ENCODE results near the gene RMND1. TPM values are rescaled to one million over a fixed set of nuclear protein-coding genes. Genes with fewer than 3 reads are reported as not detected.

The RMND1 gene
- total and polyA plus RNA-seq, 2 of the 13 experiments (the other 11 are each of a cell fraction or from before 2014, with no cell fraction given) = 34.0 to 72.5 TPM

- 0 out of 2 replicates have a peak, but pooled peaks have one; percentile 7 for TF ChIP-seq ARID5B (CRISPR knock-in tag; IDR thresholded peaks at IDR 0.05)
- no peak for TF ChIP-seq SIX4 (CRISPR knock-in tag; IDR thresholded peaks at IDR 0.05)
- no peak for TF ChIP-seq RBM22 (optimal IDR thresholded peaks at IDR 0.05; ENCODE audit: low read length)
- TF ChIP-seq ZNF652 (CRISPR knock-in tag; IDR thresholded peaks at IDR 0.05; ENCODE audit: borderline replicate concordance, low read depth) = no peak
- TF ChIP-seq JDP2 (CRISPR knock-in tag; IDR thresholded peaks at IDR 0.05; ENCODE audit: borderline replicate concordance) = no peak
- no peak for TF ChIP-seq MTA1 (CRISPR knock-in tag; IDR thresholded peaks at IDR 0.05; ENCODE audit: borderline replicate concordance)
- TF ChIP-seq ZNF136 (CRISPR knock-in tag; IDR thresholded peaks at IDR 0.05; ENCODE audit: low read depth) = no peak
- TF ChIP-seq ZNF724P (CRISPR knock-in tag; IDR thresholded peaks at IDR 0.05; ENCODE audit: borderline replicate concordance) = no peak
- TF ChIP-seq ZNF143 (CRISPR knock-in tag; IDR thresholded peaks at IDR 0.05) = no peak
- TF ChIP-seq MTF2 (CRISPR knock-in tag; IDR thresholded peaks at IDR 0.05; ENCODE audit: borderline replicate concordance) = no peak
- no peak for TF ChIP-seq SPEN (CRISPR knock-in tag; IDR thresholded peaks at IDR 0.05; ENCODE audit: low read depth)
- no peak for TF ChIP-seq ELF3 (CRISPR knock-in tag; IDR thresholded peaks at IDR 0.05)
- no peak for TF ChIP-seq POLR2A (IDR thresholded peaks at IDR 0.05; ENCODE audit: insufficient read depth in 1 of 2, low read depth in 2 of 2, low read length in 2 of 2)
- no peak for TF ChIP-seq MEF2D (CRISPR knock-in tag; IDR thresholded peaks at IDR 0.05)
- no peak for TF ChIP-seq NCOA5 (CRISPR knock-in tag; IDR thresholded peaks at IDR 0.05)
- TF ChIP-seq MIER2 (CRISPR knock-in tag; IDR thresholded peaks at IDR 0.05) = no peak
- TF ChIP-seq SMC3 (IDR thresholded peaks at IDR 0.05; ENCODE audit: low read length) = peak; percentile 77
- no peak for TF ChIP-seq ADNP (CRISPR knock-in tag; IDR thresholded peaks at IDR 0.05)
- TF ChIP-seq CHD2 (IDR thresholded peaks at IDR 0.05; ENCODE audit: low read depth, low read length) = no peak
Measured at GRCh38 chr6:151475653-151476523, 24.0 kb upstream of the RMND1 start (continued).

Measured in HepG2 (cell line).